A673 (cell line): ENCODE results near the gene CETP. TPM values are rescaled to one million over a fixed set of nuclear protein-coding genes. Genes with fewer than 3 reads are reported as not detected.

Source experiments
- BruUV-seq: library from RNA; stranded (reverse); fragments of 400-500 nt; replicated peaks from 2 replicates; lab custom pipeline; 2021; lab: Mats Ljungman, UMichigan
- CTCF ChIA-PET: fragments of 300-600 bp; sonication (Branson Sonifier 250); formaldehyde crosslinking; loops from one replicate; lab custom pipeline; 2022; ENCODE audit warnings: antibody characterized with exemption; lab: Charles Lee
- POLR2A ChIA-PET: fragments of 300-600 bp; sonication (Branson Sonifier 250); formaldehyde crosslinking; loops from one replicate; lab custom pipeline; 2022; ENCODE audit warnings: antibody characterized with exemption; ENCODE audit not compliant: low non-redundant PET; lab: Charles Lee
- DNase-seq: peaks from one replicate; pipeline ENCODE4 v3.0.0-alpha.2; 2015; ENCODE audit warnings: low spot score
- H3K27ac ChIP-seq: fragments of 200-600 bp; sonication (generic); 2 replicates; pipeline ENCODE4 v1.5.1; 2016; ENCODE audit warnings: mixed run types, low read depth, mild to moderate bottlenecking, mixed read lengths, antibody characterized with exemption, low read length; ENCODE audit not compliant: poor library complexity, severe bottlenecking
- H3K27me3 ChIP-seq: fragments of 200-600 bp; sonication (generic); replicated peaks from 2 replicates; pipeline ENCODE4 v1.6.1; 2017; ENCODE audit warnings: mixed run types, low read depth, mild to moderate bottlenecking, mixed read lengths, antibody characterized with exemption, low read length; ENCODE audit not compliant: insufficient read depth, poor library complexity
- H3K36me3 ChIP-seq: fragments of 200-600 bp; sonication (generic); 2 replicates; pipeline ENCODE4 v1.6.1; 2016; ENCODE audit warnings: mixed run types, mild to moderate bottlenecking, mixed read lengths, antibody characterized with exemption, low read length; ENCODE audit not compliant: insufficient read depth, poor library complexity, severe bottlenecking
- H3K4me1 ChIP-seq: fragments of 200-600 bp; sonication (generic); 2 replicates; pipeline ENCODE4 v1.6.1; 2017; ENCODE audit warnings: mixed run types, mild to moderate bottlenecking, mixed read lengths, antibody characterized with exemption, low read length; ENCODE audit not compliant: insufficient read depth, poor library complexity, severe bottlenecking
- H3K4me3 ChIP-seq: fragments of 200-600 bp; sonication (generic); 2 replicates; pipeline ENCODE4 v1.5.1; 2016; ENCODE audit warnings: low read depth, mixed run types, mild to moderate bottlenecking, mixed read lengths, low read length; ENCODE audit not compliant: poor library complexity, severe bottlenecking
- H3K9me3 ChIP-seq: fragments of 200-600 bp; sonication (generic); 2 replicates; pipeline ENCODE4 v1.6.1; 2016; ENCODE audit warnings: mixed run types, low read depth, mild to moderate bottlenecking, mixed read lengths, antibody characterized with exemption, low read length; ENCODE audit not compliant: poor library complexity, severe bottlenecking
- EZH2 ChIP-seq: fragments of 200-600 bp; sonication (generic); IDR thresholded peaks from 2 replicates; pipeline ENCODE4 v1.6.1; 2017; ENCODE audit warnings: borderline replicate concordance, low read depth, mild to moderate bottlenecking, mixed read lengths, antibody characterized with exemption, low read length; ENCODE audit not compliant: poor library complexity, severe bottlenecking
- intact Hi-C: fragments of 100-400 bp; cut with micrococcal nuclease; formaldehyde crosslinking; loops from one replicate; pipeline ENCODE4 v1.10.0; 2022; ENCODE audit not compliant: unreplicated experiment
- total RNA-seq: library from RNA; stranded (reverse); gene quantifications from 2 replicates; pipeline ENCODE4 v1.2.3, GENCODE V29; 2021
- TF ChIP-seq, protein P1 (sequence below): fragments of 300-800, 200-600 bp; sonication (generic); conservative IDR thresholded peaks from 2 replicates; pipeline ENCODE4 v1.5.1; 2017; ENCODE audit warnings: low read depth, mild to moderate bottlenecking, antibody characterized with exemption, low read length, moderate library complexity, mixed read lengths

CETP gene
- total RNA-seq, 1 experiment from 2014 or later = not detected

DNA sequence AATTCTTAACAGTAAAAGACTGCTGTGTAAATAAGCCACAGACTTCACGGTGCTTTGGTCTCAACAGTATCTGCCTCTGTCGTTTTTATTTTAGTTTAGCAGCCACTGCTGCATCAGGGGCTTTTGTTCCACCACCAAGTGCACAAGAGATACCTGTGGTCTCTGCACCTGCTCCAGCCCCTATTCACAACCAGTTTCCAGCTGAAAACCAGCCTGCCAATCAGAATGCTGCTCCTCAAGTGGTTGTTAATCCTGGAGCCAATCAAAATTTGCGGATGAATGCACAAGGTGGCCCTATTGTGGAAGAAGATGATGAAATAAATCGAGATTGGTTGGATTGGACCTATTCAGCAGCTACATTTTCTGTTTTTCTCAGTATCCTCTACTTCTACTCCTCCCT, 21.9 kb upstream of the CETP start:
- H3K36me3 ChIP-seq = peaks cover 100% of the 10 kb centered on the region
- peaks cover 23% of the 10 kb centered on the region for H3K4me1 ChIP-seq
- H3K9me3 ChIP-seq = no peaks in the 10 kb centered on the region
- no peak overlapping the region for H3K4me3 ChIP-seq
- POLR2A ChIA-PET = no interaction called here
- no peak for DNase-seq
- intact Hi-C loops = no loop called here
- CTCF ChIA-PET = no interaction called here
- H3K27me3 ChIP-seq = no peaks in the 10 kb centered on the region
- no peak for TF ChIP-seq EZH2
- TF ChIP-seq, protein P1, sequence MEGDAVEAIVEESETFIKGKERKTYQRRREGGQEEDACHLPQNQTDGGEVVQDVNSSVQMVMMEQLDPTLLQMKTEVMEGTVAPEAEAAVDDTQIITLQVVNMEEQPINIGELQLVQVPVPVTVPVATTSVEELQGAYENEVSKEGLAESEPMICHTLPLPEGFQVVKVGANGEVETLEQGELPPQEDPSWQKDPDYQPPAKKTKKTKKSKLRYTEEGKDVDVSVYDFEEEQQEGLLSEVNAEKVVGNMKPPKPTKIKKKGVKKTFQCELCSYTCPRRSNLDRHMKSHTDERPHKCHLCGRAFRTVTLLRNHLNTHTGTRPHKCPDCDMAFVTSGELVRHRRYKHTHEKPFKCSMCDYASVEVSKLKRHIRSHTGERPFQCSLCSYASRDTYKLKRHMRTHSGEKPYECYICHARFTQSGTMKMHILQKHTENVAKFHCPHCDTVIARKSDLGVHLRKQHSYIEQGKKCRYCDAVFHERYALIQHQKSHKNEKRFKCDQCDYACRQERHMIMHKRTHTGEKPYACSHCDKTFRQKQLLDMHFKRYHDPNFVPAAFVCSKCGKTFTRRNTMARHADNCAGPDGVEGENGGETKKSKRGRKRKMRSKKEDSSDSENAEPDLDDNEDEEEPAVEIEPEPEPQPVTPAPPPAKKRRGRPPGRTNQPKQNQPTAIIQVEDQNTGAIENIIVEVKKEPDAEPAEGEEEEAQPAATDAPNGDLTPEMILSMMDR = no peak
- BruUV-seq = no TSS peak
- H3K27ac ChIP-seq = no peak overlapping the region

DNA sequence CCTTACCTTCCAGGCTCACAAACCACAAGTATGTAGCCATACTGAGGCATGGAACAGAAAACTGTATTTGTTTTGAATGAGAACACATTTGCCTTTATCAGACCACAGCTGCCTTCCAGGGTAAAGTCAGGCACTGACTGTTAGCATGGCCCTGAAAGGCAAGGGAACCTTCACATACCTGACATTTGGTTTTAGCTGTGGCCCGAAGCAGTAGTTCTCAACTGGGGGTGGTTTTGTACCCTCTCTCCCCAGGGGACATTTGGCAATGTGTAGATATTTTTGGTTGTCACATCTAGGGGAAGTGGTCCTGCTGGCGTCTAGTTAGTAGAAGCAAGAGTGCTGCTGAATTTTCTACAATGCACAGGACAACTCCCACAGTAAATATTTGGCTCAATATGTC, 20.7 kb upstream of the CETP start:
- DNase-seq = no peak
- Histone ChIP-seq H3K4me3 (no peak overlapping the region), H3K4me1 (peaks cover 19% of the 10 kb centered on the region), H3K36me3 (peaks cover 98% of the 10 kb centered on the region), H3K27ac (no peak overlapping the region), H3K27me3 (no peaks in the 10 kb centered on the region), H3K9me3 (no peaks in the 10 kb centered on the region)
- intact Hi-C loops = no loop called here
- TF ChIP-seq, protein P1 = no peak
- ChIA-PET POLR2A (interaction anchor here (0.6 kb wide), 2 partner anchors 21 to 83 kb away, joined by 5 read pairs; no protein-coding TSS in a partner anchor), CTCF (no interaction called here)
- BruUV-seq = no TSS peak

DNA sequence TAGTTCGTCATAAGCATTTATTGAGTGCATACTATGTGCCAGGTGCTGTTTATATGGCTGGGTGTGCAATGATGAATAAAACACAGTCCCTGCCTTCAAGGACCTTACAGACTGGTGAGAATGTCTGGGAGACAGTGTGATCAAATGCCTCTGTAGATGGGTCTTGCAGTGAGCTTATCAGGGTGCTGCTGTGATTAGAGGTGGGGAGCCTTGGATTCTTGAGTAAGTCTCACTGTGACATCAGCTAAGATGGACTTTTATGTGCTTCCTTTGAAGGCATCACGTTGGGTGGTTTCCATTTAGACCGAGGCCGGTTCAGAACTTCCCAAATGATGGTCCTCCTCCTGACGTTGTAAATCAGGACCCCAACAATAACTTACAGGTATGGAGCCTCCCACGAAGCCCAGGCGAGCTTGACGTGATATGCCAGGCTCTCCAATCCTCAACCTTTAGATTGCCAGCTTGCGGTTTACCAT, 19.9 kb upstream of the CETP start:
- POLR2A ChIA-PET = no interaction called here

More for the DNA sequence above, 19.9 kb upstream of the CETP start:
- DNase-seq = no peak
- Histone ChIP-seq H3K4me1 (peaks cover 13% of the 10 kb centered on the region), H3K9me3 (no peaks in the 10 kb centered on the region), H3K27ac (no peak overlapping the region), H3K27me3 (no peaks in the 10 kb centered on the region), H3K36me3 (peaks cover 92% of the 10 kb centered on the region), H3K4me3 (no peak overlapping the region)
- intact Hi-C loops = no loop called here
- CTCF ChIA-PET = no interaction called here
- TF ChIP-seq, protein P1 = no peak
- TF ChIP-seq EZH2 = no peak
- BruUV-seq = no TSS peak
